ENCODE data around the gene UTS2B. TPM values are rescaled to one million over a fixed set of nuclear protein-coding genes. Genes with fewer than 3 reads are reported as not detected.

The UTS2B gene
- total and polyA plus RNA-seq, 2 of the 4 experiments (the other 2 are of a cell fraction) = 0.72 to 0.79 TPM

DNA sequence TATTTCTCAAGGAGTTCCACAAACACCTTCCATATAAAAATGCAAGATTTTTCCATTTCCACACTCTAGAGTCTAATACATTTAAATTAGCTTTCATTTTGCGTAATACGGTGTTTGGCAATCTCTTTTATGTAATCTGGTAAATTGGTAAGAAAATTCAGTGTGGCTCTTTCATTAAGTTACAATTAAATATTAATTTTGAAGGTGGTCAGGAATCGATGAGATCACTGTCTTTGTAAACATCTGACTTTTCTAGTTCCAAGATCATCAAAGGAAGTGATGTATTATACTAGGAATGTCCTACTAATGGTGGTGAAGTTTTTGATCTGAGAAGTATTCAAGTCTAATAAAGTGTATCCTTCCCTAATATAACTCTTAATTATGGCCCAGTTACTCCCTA is 1.1 kb upstream of the UTS2B start:
- Histone ChIP-seq H3K4me3 (ENCODE audit: insufficient read depth, low read depth, low read length) (peak overlapping the region; percentile 86), H3K4me2 (ENCODE audit: low read depth, low read length) (peak overlapping the region; percentile 95), H2AK5ac (ENCODE audit: low read depth, low read length) (no peak overlapping the region), H3K23ac (ENCODE audit: low read depth, low read length) (peak overlapping the region; percentile 58; the same call in 1 of the 2 replicates), H3K9me1 (ENCODE audit: insufficient read depth, low read length) (peaks cover 6% of the 10 kb centered on the region; the same call in 1 of the 2 replicates), H2BK15ac (ENCODE audit: low read depth, low read length) (no peak overlapping the region; the same call in 2 of the 3 replicates), H3K14ac (replicated peaks; ENCODE audit: low read depth, low read length) (peak overlapping the region; percentile 83; the same call in 1 of the 2 replicates), H3K79me1 (ENCODE audit: low read depth in 1 of 2, low read length in 2 of 2) (peaks cover 6 to 33% of the 10 kb centered on the region in 2 experiments), H4K8ac (ENCODE audit: low read depth in 2 of 2, low read length in 2 of 2) (peak overlapping the region; percentile 75 to 82; a peak in 3 of 4 replicates), H3K4me1 (ENCODE audit: control insufficient read depth, insufficient read depth, low read length) (peaks cover 10% of the 10 kb centered on the region), H3K9me3 (ENCODE audit: control insufficient read depth, insufficient read depth, low read length) (no peaks in the 10 kb centered on the region), H3K9ac (ENCODE audit: low read depth, low read length) (peak overlapping the region; percentile 100; the same call in 1 of the 2 replicates), H4K20me1 (ENCODE audit: insufficient read depth, low read length) (peaks cover 3% of the 10 kb centered on the region; the same call in 1 of the 2 replicates), H3K27ac (ENCODE audit: insufficient read depth, low read length) (peak overlapping the region; percentile 100; the same call in 1 of the 2 replicates), H4K91ac (ENCODE audit: insufficient read depth, low read depth, low read length) (0 out of 2 replicates have a peak overlapping the region, but pooled peaks have one; percentile 31), H3K27me3 (ENCODE audit: control insufficient read depth, insufficient read depth, low read length) (no peaks in the 10 kb centered on the region), H3K56ac (ENCODE audit: extremely low read depth, insufficient read depth, low read length) (peak overlapping the region; percentile 73; the same call in 1 of the 2 replicates), H2AFZ (replicated peaks; ENCODE audit: low read length, poor library complexity) (no peak overlapping the region), H2AK9ac (replicated peaks; ENCODE audit: low read depth, low read length, poor library complexity) (no peak overlapping the region), H3K18ac (ENCODE audit: low read depth, low read length) (peak overlapping the region; percentile 98), H3K36me3 (ENCODE audit: control insufficient read depth, insufficient read depth, low read length) (no peaks in the 10 kb centered on the region), H3K4ac (ENCODE audit: low read depth, low read length) (peak overlapping the region; percentile 99; the same call in 1 of the 2 replicates), H2BK120ac (ENCODE audit: low read depth, low read length) (peak overlapping the region; percentile 90; the same call in 1 of the 2 replicates), H2BK20ac (ENCODE audit: low read depth, low read length) (peak overlapping the region; percentile 75; the same call in 1 of the 2 replicates), H2BK5ac (ENCODE audit: low read depth, low read length, poor library complexity, severe bottlenecking) (peak overlapping the region; percentile 99), H4K5ac (ENCODE audit: low read depth, low read length) (peak overlapping the region; percentile 64)
- no peak for TF ChIP-seq RAD21 (IDR thresholded peaks at IDR 0.05; ENCODE audit: low read length)
- TF ChIP-seq USF2 (IDR thresholded peaks at IDR 0.05; ENCODE audit: low read depth, low read length) = no peak
- no peak for TF ChIP-seq MAZ (IDR thresholded peaks at IDR 0.05; ENCODE audit: borderline replicate concordance, low read depth, low read length)
- TF ChIP-seq MAFK (IDR thresholded peaks at IDR 0.05; ENCODE audit: low read depth, low read length) = no peak
- no peak for TF ChIP-seq BHLHE40 (IDR thresholded peaks at IDR 0.05; ENCODE audit: low read depth, low read length)
- peak; percentile 37; the same call in 1 of the 2 replicates for TF ChIP-seq CEBPB (IDR thresholded peaks at IDR 0.05; ENCODE audit: low read depth, low read length)
- no peak for ATAC-seq (ENCODE audit: low read depth)
- CTCF ChIA-PET = no interaction called here
- dilution Hi-C loops (cut with HindIII; ENCODE audit: low sequenced_read_pairs, unreplicated experiment) (no loop called here), intact Hi-C loops (cut with micrococcal nuclease) (loop anchor here (2.0 to 5.0 kb wide), 2 partner anchors 46 to 57 kb away; no protein-coding TSS in a partner anchor), in situ Hi-C loops (cut with MboI; ENCODE audit: low sequenced_read_pairs) (loop anchor here (25.0 kb wide), 1 partner anchor 1556 kb away; no protein-coding TSS in a partner anchor)
- no TSS peak for BruUV-seq (replicated peaks)
- WGBS, 2 experiments (ENCODE audit: extremely low coverage in 2 of 2, insufficient read length in 1 of 2) = no CpG with 5 or more reads among the region's 3 CpGs
- POLR2A ChIA-PET (ENCODE audit: unreplicated experiment) = no interaction called here
- DNase-seq = peak; percentile 66

Data from IMR-90 (cell line).